Right lobe of liver (tissue), 4 donors: ENCODE data around the gene EIPR1.

Source experiments
- CTCF ChIP-seq, 4 donors: fragments of 200-600 bp in 3 of 4; fragments of 450-650 bp in 1 of 4; IDR thresholded peaks; one replicate each; pipeline versions ENCODE4 v1.5.1 to v1.8.0; 2016 to 2022; ENCODE audit warnings: antibody characterized with exemption in 4 of 4, mild to moderate bottlenecking in 2 of 4
- POLR2A ChIP-seq: fragments of 450-650 bp; IDR thresholded peaks from one replicate; pipeline ENCODE4 v1.6.1; 2017; ENCODE audit warnings: antibody characterized with exemption, mild to moderate bottlenecking
- donor health status: DM: no; HTN: no; CAD: no.
- donor health status: DM: no; HTN: no; CAD: no.
- donor health status: DM: no; HTN: yes; CAD: no.

DNA sequence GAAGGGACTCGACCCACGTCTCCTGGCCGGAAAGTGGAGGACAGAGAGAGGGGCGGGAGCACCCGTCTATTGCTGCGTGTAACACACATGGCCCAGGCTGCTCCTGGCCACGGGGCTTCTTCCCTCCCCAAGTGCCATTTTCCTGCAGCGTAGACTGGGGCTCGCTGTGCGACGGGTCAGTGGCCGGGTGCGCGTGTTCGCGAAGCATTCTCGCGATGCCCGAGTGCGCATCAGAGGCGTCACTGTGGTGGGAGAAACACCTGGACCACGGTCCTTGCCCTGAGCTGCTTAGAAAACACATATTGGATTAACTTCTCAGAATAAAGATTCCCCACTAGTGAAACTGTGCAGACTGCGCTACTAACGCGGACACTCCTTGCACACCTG, 200.8 kb downstream of the EIPR1 start:
- no peak for TF ChIP-seq CTCF (IDR thresholded peaks at IDR 0.05)
- no peak for TF ChIP-seq POLR2A
